GM23338 (cell line): ENCODE measurements around the gene AGPAT4. TPM values are rescaled to one million over a fixed set of nuclear protein-coding genes. Genes with fewer than 3 reads are reported as not detected.

Experiments used
- ATAC-seq: fragments of 200-7000 bp; cut with Tn5 transposase; 3 replicates; pipeline ENCODE4 v1.9.1; 2020
- DNase-seq: peaks from one replicate; pipeline ENCODE4 v3.0.0-alpha.2; 2015; ENCODE audit warnings: low spot score
- H2AFZ ChIP-seq: fragments of 200-600 bp; sonication (generic); 2 replicates; pipeline ENCODE4 v1.8.0; 2016; ENCODE audit warnings: antibody characterized with exemption, mild to moderate bottlenecking, moderate library complexity
- H3F3A ChIP-seq: fragments of 200-600 bp; sonication (generic); replicated peaks from 2 replicates; pipeline ENCODE4 v1.8.0; 2017; ENCODE audit warnings: antibody characterized with exemption, mixed run types, low read depth
- H3K27ac ChIP-seq: fragments of 200-600 bp; sonication (generic); 2 replicates; pipeline ENCODE4 v1.6.1; 2016; ENCODE audit warnings: low read depth
- H3K27me3 ChIP-seq: fragments of 200-600 bp; sonication (generic); 2 replicates; pipeline ENCODE4 v1.8.0; 2016; ENCODE audit warnings: mild to moderate bottlenecking, mixed run types, moderate library complexity; ENCODE audit not compliant: insufficient read depth
- H3K36me3 ChIP-seq: fragments of 200-600 bp; sonication (generic); 2 replicates; pipeline ENCODE4 v1.8.0; 2016; ENCODE audit warnings: mild to moderate bottlenecking; ENCODE audit not compliant: insufficient read depth
- H3K4me1 ChIP-seq: fragments of 200-600 bp; sonication (generic); 2 replicates; pipeline ENCODE4 v1.8.0; 2016; ENCODE audit warnings: mild to moderate bottlenecking, moderate library complexity; ENCODE audit not compliant: insufficient read depth
- H3K4me2 ChIP-seq: fragments of 200-600 bp; sonication (generic); 2 replicates; pipeline ENCODE4 v1.7.1; 2017; ENCODE audit warnings: mixed run types
- H3K4me3 ChIP-seq: fragments of 200-600 bp; sonication (generic); 2 replicates; pipeline ENCODE4 v1.6.1; 2016; ENCODE audit warnings: mixed run types
- H3K79me2 ChIP-seq: fragments of 200-600 bp; sonication (generic); replicated peaks from 2 replicates; pipeline ENCODE4 v1.8.0; 2017; ENCODE audit warnings: mild to moderate bottlenecking; ENCODE audit not compliant: insufficient read depth
- H3K9me2 ChIP-seq: fragments of 200-600 bp; sonication (generic); 2 replicates; pipeline ENCODE4 v1.8.0; 2017; ENCODE audit not compliant: insufficient read depth
- H4K20me1 ChIP-seq: fragments of 200-600 bp; sonication (generic); replicated peaks from 2 replicates; pipeline ENCODE4 v1.8.0; 2017; ENCODE audit warnings: mild to moderate bottlenecking; ENCODE audit not compliant: insufficient read depth
- H3K27ac Mint-ChIP-seq: 2 replicates; pipeline ENCODE4 v1.8.0; 2020; ENCODE audit warnings: inconsistent platforms, mild to moderate bottlenecking, moderate library complexity, mixed read lengths
- H3K27me3 Mint-ChIP-seq: 3 replicates; pipeline ENCODE4 v1.8.0; 2022; ENCODE audit warnings: low read depth, mild to moderate bottlenecking, moderate library complexity, mixed read lengths, inconsistent platforms; ENCODE audit not compliant: insufficient read depth, poor library complexity
- H3K36me3 Mint-ChIP-seq: 3 replicates; pipeline ENCODE4 v1.8.0; 2021; ENCODE audit warnings: low read depth, mild to moderate bottlenecking, inconsistent platforms, moderate library complexity, mixed read lengths
- H3K4me1 Mint-ChIP-seq: 3 replicates; pipeline ENCODE4 v1.8.0; 2020; ENCODE audit warnings: mild to moderate bottlenecking, inconsistent platforms, mixed read lengths
- H3K4me3 Mint-ChIP-seq: 3 replicates; pipeline ENCODE4 v1.8.0; 2021; ENCODE audit warnings: moderate library complexity, mild to moderate bottlenecking, inconsistent platforms, mixed read lengths
- H3K9me3 Mint-ChIP-seq: 3 replicates; pipeline ENCODE4 v1.8.0; 2020; ENCODE audit warnings: moderate library complexity, mild to moderate bottlenecking, inconsistent platforms, mixed read lengths
- CREB1 ChIP-seq: fragments of 250-450 bp; sonication (Bioruptor Pico); IDR thresholded peaks from 2 replicates; pipeline ENCODE4 v1.5.0; 2020; ENCODE audit warnings: low read depth, mild to moderate bottlenecking, moderate library complexity
- EZH2 ChIP-seq: fragments of 200-600 bp; sonication (generic); IDR thresholded peaks from one replicate; pipeline ENCODE4 v1.8.0; 2017; ENCODE audit warnings: antibody characterized with exemption, mild to moderate bottlenecking, low read depth; ENCODE audit not compliant: unreplicated experiment
- EZH2phosphoT487 ChIP-seq: fragments of 200-600 bp; sonication (generic); IDR thresholded peaks from one replicate; pipeline ENCODE4 v1.8.1; 2018; ENCODE audit warnings: antibody characterized with exemption; ENCODE audit not compliant: unreplicated experiment
- NANOG ChIP-seq: IDR thresholded peaks from 2 replicates; pipeline ENCODE4 v1.6.1; 2016; ENCODE audit warnings: antibody characterized with exemption, borderline replicate concordance
- POLR2AphosphoS5 ChIP-seq: IDR thresholded peaks from 2 replicates; pipeline ENCODE4 v1.6.1; 2016; ENCODE audit warnings: antibody characterized with exemption, low read depth
- REST ChIP-seq: IDR thresholded peaks from one replicate; pipeline ENCODE4 v1.6.1; 2018; ENCODE audit warnings: antibody characterized with exemption; ENCODE audit not compliant: unreplicated experiment
- STAT1 ChIP-seq: IDR thresholded peaks from one replicate; pipeline ENCODE4 v1.6.1; 2016; ENCODE audit warnings: antibody characterized with exemption; ENCODE audit not compliant: unreplicated experiment
- ZNF331 ChIP-seq: fragments of 250-450 bp; sonication (Bioruptor Pico); IDR thresholded peaks from 2 replicates; pipeline ENCODE4 v1.5.0; 2020; ENCODE audit warnings: low read depth, mild to moderate bottlenecking, moderate library complexity
- polyA plus RNA-seq: library from polyadenylated mRNA; unstranded; fragments of >200 nt; fragmentation: Nextera tagmentation; extraction: Ambion mirVana; gene quantifications from 2 replicates; pipeline ENCODE4 v1.2.1, GENCODE V29; 2016
- total RNA-seq: library from RNA; depleted of rRNA; stranded (reverse); fragments of >200 nt; shearing (Covaris generic); gene quantifications from 2 replicates; pipeline ENCODE4 v1.2.3, GENCODE V29; 2014
- TF ChIP-seq, protein P1 (sequence below): fragments of 250-450 bp; sonication (Bioruptor Pico); IDR thresholded peaks from 2 replicates; pipeline ENCODE4 v1.5.0; 2020; ENCODE audit warnings: mild to moderate bottlenecking, moderate library complexity
- TF ChIP-seq, protein P2 (sequence below): IDR thresholded peaks from 2 replicates; pipeline ENCODE4 v1.6.1; 2016; ENCODE audit warnings: antibody characterized with exemption

The AGPAT4 gene
- total and polyA plus RNA-seq, 2 experiments from 2014 or later: 8.9 to 19.3 TPM

DNA sequence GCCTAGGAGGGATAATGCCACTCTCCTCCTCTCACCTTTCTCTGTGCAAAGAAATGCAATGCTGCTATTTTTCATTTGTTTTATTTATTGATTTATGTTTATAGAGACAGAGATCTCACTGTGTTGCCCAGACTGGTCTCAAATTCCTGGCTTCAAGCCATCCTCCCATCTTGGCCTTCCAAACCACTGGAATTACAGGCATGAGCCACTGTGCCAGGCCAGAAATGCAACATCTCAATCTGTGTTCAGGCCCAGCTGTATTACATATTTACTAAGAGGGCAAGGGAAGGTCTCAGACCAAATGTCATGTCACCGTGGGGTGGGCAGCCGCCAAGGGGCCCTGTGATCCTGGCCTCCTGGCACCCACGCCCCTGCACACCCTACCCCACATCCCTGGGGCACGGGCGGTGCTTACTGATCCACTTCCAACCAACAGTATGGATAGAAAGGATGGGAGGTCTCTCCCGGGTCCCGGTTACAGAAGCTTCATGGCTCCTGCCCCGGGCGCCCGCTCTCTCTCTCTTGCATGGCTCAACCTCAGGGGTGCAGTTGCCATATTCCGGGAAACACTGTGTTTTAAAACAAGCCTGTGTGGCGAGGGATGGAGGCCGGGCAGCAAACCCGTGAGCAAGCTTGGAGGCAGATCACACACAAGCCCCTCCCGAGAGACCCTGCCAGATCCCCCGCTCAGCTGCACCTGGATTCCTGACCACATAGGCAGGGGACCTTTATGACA, 111.8 kb downstream of the AGPAT4 start:
- ATAC-seq (no peak), DNase-seq (no peak)
- H3K79me2 ChIP-seq: 0 out of 2 replicates have a peak, but pooled peaks cover 3% of the 10 kb centered on the region
- H4K20me1 ChIP-seq: 0 out of 2 replicates have a peak, but pooled peaks cover 4% of the 10 kb centered on the region
- H3K4me3 ChIP-seq: no peak overlapping the region
- no peaks in the 10 kb centered on the region for H3K9me2 ChIP-seq
- no peak overlapping the region for H2AFZ ChIP-seq
- no peak overlapping the region for H3K27ac Mint-ChIP-seq
- no peak overlapping the region for H3K4me3 Mint-ChIP-seq
- no peak overlapping the region for H3K4me2 ChIP-seq
- peaks cover 13% of the 10 kb centered on the region for H3K9me3 Mint-ChIP-seq
- no peak for TF ChIP-seq ZNF331
- TF ChIP-seq CREB1 (CRISPR knock-in tag): no peak
- no peak for TF ChIP-seq POLR2AphosphoS5
- peaks cover 5% of the 10 kb centered on the region; the same call in 1 of the 2 replicates for H3K36me3 ChIP-seq
- no peaks in the 10 kb centered on the region for H3K27me3 ChIP-seq
- no peak overlapping the region for H3K27ac ChIP-seq
- peaks cover 6% of the 10 kb centered on the region for H3K4me1 ChIP-seq
- peaks cover 1% of the 10 kb centered on the region for H3K27me3 Mint-ChIP-seq
- peaks cover 75% of the 10 kb centered on the region for H3K36me3 Mint-ChIP-seq
- no peaks in the 10 kb centered on the region for H3F3A ChIP-seq
- H3K4me1 Mint-ChIP-seq: peaks cover 25% of the 10 kb centered on the region

GRCh38 chr6:161161121-161161520, 112.7 kb downstream of the AGPAT4 start:
- Histone ChIP-seq H2AFZ (no peak overlapping the region), H3K27me3 (no peaks in the 10 kb centered on the region), H3K9me2 (no peaks in the 10 kb centered on the region), H3F3A (no peaks in the 10 kb centered on the region), H3K4me1 (peaks cover 6% of the 10 kb centered on the region), H3K4me3 (no peak overlapping the region), H3K4me2 (no peak overlapping the region), H3K79me2 (0 out of 2 replicates have a peak, but pooled peaks cover 5% of the 10 kb centered on the region), H4K20me1 (no peaks in the 10 kb centered on the region), H3K36me3 (peaks cover 8% of the 10 kb centered on the region), H3K27ac (no peak overlapping the region)
- H3K27me3 Mint-ChIP-seq: peaks cover 1% of the 10 kb centered on the region
- H3K9me3 Mint-ChIP-seq: peaks cover 15% of the 10 kb centered on the region
- H3K4me3 Mint-ChIP-seq: no peak overlapping the region
- DNase-seq: no peak
- ATAC-seq: no peak
- H3K4me1 Mint-ChIP-seq: peaks cover 21% of the 10 kb centered on the region
- no peak for TF ChIP-seq ZNF331
- TF ChIP-seq, protein P1, sequence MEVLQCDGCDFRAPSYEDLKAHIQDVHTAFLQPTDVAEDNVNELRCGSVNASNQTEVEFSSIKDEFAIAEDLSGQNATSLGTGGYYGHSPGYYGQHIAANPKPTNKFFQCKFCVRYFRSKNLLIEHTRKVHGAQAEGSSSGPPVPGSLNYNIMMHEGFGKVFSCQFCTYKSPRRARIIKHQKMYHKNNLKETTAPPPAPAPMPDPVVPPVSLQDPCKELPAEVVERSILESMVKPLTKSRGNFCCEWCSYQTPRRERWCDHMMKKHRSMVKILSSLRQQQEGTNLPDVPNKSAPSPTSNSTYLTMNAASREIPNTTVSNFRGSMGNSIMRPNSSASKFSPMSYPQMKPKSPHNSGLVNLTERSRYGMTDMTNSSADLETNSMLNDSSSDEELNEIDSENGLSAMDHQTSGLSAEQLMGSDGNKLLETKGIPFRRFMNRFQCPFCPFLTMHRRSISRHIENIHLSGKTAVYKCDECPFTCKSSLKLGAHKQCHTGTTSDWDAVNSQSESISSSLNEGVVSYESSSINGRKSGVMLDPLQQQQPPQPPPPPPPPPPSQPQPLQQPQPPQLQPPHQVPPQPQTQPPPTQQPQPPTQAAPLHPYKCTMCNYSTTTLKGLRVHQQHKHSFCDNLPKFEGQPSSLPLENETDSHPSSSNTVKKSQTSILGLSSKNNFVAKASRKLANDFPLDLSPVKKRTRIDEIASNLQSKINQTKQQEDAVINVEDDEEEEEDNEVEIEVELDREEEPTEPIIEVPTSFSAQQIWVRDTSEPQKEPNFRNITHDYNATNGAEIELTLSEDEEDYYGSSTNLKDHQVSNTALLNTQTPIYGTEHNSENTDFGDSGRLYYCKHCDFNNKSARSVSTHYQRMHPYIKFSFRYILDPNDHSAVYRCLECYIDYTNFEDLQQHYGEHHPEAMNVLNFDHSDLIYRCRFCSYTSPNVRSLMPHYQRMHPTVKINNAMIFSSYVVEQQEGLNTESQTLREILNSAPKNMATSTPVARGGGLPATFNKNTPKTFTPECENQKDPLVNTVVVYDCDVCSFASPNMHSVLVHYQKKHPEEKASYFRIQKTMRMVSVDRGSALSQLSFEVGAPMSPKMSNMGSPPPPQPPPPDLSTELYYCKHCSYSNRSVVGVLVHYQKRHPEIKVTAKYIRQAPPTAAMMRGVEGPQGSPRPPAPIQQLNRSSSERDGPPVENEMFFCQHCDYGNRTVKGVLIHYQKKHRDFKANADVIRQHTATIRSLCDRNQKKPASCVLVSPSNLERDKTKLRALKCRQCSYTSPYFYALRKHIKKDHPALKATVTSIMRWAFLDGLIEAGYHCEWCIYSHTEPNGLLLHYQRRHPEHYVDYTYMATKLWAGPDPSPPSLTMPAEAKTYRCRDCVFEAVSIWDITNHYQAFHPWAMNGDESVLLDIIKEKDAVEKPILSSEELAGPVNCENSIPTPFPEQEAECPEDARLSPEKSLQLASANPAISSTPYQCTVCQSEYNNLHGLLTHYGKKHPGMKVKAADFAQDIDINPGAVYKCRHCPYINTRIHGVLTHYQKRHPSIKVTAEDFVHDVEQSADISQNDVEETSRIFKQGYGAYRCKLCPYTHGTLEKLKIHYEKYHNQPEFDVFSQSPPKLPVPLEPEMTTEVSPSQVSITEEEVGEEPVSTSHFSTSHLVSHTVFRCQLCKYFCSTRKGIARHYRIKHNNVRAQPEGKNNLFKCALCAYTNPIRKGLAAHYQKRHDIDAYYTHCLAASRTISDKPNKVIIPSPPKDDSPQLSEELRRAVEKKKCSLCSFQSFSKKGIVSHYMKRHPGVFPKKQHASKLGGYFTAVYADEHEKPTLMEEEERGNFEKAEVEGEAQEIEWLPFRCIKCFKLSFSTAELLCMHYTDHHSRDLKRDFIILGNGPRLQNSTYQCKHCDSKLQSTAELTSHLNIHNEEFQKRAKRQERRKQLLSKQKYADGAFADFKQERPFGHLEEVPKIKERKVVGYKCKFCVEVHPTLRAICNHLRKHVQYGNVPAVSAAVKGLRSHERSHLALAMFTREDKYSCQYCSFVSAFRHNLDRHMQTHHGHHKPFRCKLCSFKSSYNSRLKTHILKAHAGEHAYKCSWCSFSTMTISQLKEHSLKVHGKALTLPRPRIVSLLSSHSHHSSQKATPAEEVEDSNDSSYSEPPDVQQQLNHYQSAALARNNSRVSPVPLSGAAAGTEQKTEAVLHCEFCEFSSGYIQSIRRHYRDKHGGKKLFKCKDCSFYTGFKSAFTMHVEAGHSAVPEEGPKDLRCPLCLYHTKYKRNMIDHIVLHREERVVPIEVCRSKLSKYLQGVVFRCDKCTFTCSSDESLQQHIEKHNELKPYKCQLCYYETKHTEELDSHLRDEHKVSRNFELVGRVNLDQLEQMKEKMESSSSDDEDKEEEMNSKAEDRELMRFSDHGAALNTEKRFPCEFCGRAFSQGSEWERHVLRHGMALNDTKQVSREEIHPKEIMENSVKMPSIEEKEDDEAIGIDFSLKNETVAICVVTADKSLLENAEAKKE (CRISPR knock-in tag): no peak
- no peak for TF ChIP-seq REST
- TF ChIP-seq STAT1: no peak
- no peak for TF ChIP-seq CREB1 (CRISPR knock-in tag)
- no peak for TF ChIP-seq EZH2
- no peak for TF ChIP-seq EZH2phosphoT487
- no peak for TF ChIP-seq NANOG
- TF ChIP-seq, protein P2, sequence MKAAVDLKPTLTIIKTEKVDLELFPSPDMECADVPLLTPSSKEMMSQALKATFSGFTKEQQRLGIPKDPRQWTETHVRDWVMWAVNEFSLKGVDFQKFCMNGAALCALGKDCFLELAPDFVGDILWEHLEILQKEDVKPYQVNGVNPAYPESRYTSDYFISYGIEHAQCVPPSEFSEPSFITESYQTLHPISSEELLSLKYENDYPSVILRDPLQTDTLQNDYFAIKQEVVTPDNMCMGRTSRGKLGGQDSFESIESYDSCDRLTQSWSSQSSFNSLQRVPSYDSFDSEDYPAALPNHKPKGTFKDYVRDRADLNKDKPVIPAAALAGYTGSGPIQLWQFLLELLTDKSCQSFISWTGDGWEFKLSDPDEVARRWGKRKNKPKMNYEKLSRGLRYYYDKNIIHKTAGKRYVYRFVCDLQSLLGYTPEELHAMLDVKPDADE: no peak
- peaks cover 79% of the 10 kb centered on the region for H3K36me3 Mint-ChIP-seq
- no peak overlapping the region for H3K27ac Mint-ChIP-seq
